HG03064 (cell line): ENCODE data around the gene GALNT2.

Experiments used
- ATAC-seq: cut with Tn5 transposase; IDR thresholded peaks from one replicate; pipeline ENCODE4 v1.9.1; 2021; ENCODE audit warnings: low read depth; ENCODE audit not compliant: unreplicated experiment

The GALNT2 gene

GRCh38 chr1:230326971-230327891 is 260.2 kb downstream of the GALNT2 start:
- no peak for ATAC-seq

GRCh38 chr1:230327892-230328284 is 260.9 kb downstream of the GALNT2 start:
- no peak for ATAC-seq

GRCh38 chr1:230328342-230329015 is 261.4 kb downstream of the GALNT2 start:
- ATAC-seq: no peak

- no peak for ATAC-seq
Observed at GRCh38 chr1:230330157-230330556, 263.1 kb downstream of the GALNT2 start.
